Esophagus muscularis mucosa (tissue), 4 donors: ENCODE measurements around the gene MAL. TPM values are rescaled to one million over a fixed set of nuclear protein-coding genes. Genes with fewer than 3 reads are reported as not detected.

Source experiments
- DNase-seq: peaks from one replicate; pipeline ENCODE4 v3.0.0-alpha.2; 2017; ENCODE audit errors: extremely low spot score
- H3K27ac ChIP-seq, 4 donors: fragments of 200-600 bp; sonication (generic); replicated peaks in 1 of 4; 1 replicate in 3 of 4; 2 replicates in 1 of 4; pipeline ENCODE4 v1.5.1; 2016 to 2019; ENCODE audit warnings: mild to moderate bottlenecking in 1 of 4
- H3K27me3 ChIP-seq, 4 donors: fragments of 200-600 bp; sonication (generic); one replicate each; pipeline versions ENCODE4 v1.5.1 to v1.6.0; 2016 to 2019
- H3K36me3 ChIP-seq, 4 donors: fragments of 200-600 bp; sonication (generic); one replicate each; pipeline ENCODE4 v1.5.1; 2016 to 2019
- H3K4me1 ChIP-seq, 4 donors: fragments of 200-600 bp; sonication (generic); one replicate each; pipeline ENCODE4 v1.5.1; 2016 to 2019
- H3K4me3 ChIP-seq, 4 donors: fragments of 200-600 bp; sonication (generic); 1 replicate in 2 of 4; 2 replicates in 2 of 4; pipeline ENCODE4 v1.5.1; 2016 to 2019; ENCODE audit warnings: mild to moderate bottlenecking in 4 of 4, moderate library complexity in 1 of 4
- H3K9me3 ChIP-seq, 4 donors: fragments of 200-600 bp; sonication (generic); 1 replicate in 3 of 4; 2 replicates in 1 of 4; pipeline ENCODE4 v1.5.1; 2016 to 2019
- CTCF ChIP-seq, 3 experiments: fragments of 200-600 bp in 2 of 3; fragments of 450-650 bp in 1 of 3; sonication (generic) in 2 of 3; IDR thresholded peaks; one replicate each; pipeline ENCODE4 v1.5.1; 2017 to 2019; ENCODE audit warnings: antibody characterized with exemption in 3 of 3, mild to moderate bottlenecking in 2 of 3, moderate library complexity in 1 of 3
- EP300 ChIP-seq: sonication (generic); formaldehyde crosslinking; IDR thresholded peaks from one replicate; pipeline ENCODE4 v1.6.1; 2017; ENCODE audit warnings: antibody characterized with exemption
- POLR2A ChIP-seq: fragments of 450-650 bp; IDR thresholded peaks from one replicate; pipeline ENCODE4 v1.6.1; 2017; ENCODE audit warnings: antibody characterized with exemption, moderate library complexity, mild to moderate bottlenecking, low read depth
- POLR2AphosphoS5 ChIP-seq, 2 donors: sonication (generic); formaldehyde crosslinking; IDR thresholded peaks; one replicate each; pipeline ENCODE4 v1.6.1; 2017; ENCODE audit warnings: antibody characterized with exemption in 2 of 2
- WGBS: methylation state at CpG from one replicate; pipeline ENCODE4 v1.1.5; 2018; 5-methylcytosine and 5-hydroxymethylcytosine counted together
- intact Hi-C: fragments of 100-400 bp; cut with DNase I; formaldehyde crosslinking; loops from one replicate; pipeline ENCODE4 v1.15.1; 2023
- total RNA-seq, 4 donors: library from RNA; depleted of rRNA; stranded (reverse); fragments of >200 nt; gene quantifications; one replicate each; pipeline versions ENCODE4 v1.1.0 to v1.2.1, GENCODE V29; 2016

MAL gene
- total RNA-seq, 4 donors from 2014 or later, result 23.3 to 46.2 (median 36.6) TPM

GRCh38 chr2:95007031-95007609, 18.4 kb upstream of the MAL start:
- Histone ChIP-seq H3K4me3 (no peak overlapping the region), H3K36me3 (no peaks in the 10 kb centered on the region), H3K4me1 (peaks cover 0 to 6% (median 0%) of the 10 kb centered on the region in 4 donors), H3K27ac (no peak overlapping the region), H3K9me3 (no peaks in the 10 kb centered on the region), H3K27me3 (peaks cover 0 to 8% (median 0%) of the 10 kb centered on the region in 4 donors)
- intact Hi-C loops, result no loop called here
- 87% methylated on average over 12 of the region's 12 CpGs for WGBS
- TF ChIP-seq POLR2A, result no peak
- TF ChIP-seq EP300, result no peak
- TF ChIP-seq POLR2AphosphoS5 (IDR thresholded peaks at IDR 0.05), result no peak
- no peak for TF ChIP-seq CTCF (IDR thresholded peaks at IDR 0.05)
- no peak for DNase-seq

- no peak for DNase-seq
- peaks cover 0 to 6% (median 0%) of the 10 kb centered on the region in 4 donors for H3K4me1 ChIP-seq
- H3K27ac ChIP-seq, result no peak overlapping the region
- 73% methylated on average over 8 of the region's 8 CpGs for WGBS
- H3K4me3 ChIP-seq, result no peak overlapping the region
- TF ChIP-seq EP300, result no peak
- TF ChIP-seq CTCF (IDR thresholded peaks at IDR 0.05), result no peak
- TF ChIP-seq POLR2AphosphoS5 (IDR thresholded peaks at IDR 0.05), result no peak
- TF ChIP-seq POLR2A, result no peak
- H3K9me3 ChIP-seq, result no peaks in the 10 kb centered on the region
- intact Hi-C loops, result no loop called here
- peaks cover 0 to 8% (median 0%) of the 10 kb centered on the region in 4 donors for H3K27me3 ChIP-seq
- no peaks in the 10 kb centered on the region for H3K36me3 ChIP-seq
These were observed 17.7 kb upstream of the MAL start for GRCh38 chr2:95007822-95008221.

GRCh38 chr2:95008306-95008705, 17.2 kb upstream of the MAL start:
- Histone ChIP-seq H3K27ac (no peak overlapping the region), H3K27me3 (peaks cover 0 to 8% (median 0%) of the 10 kb centered on the region in 4 donors), H3K9me3 (no peaks in the 10 kb centered on the region), H3K4me3 (no peak overlapping the region), H3K36me3 (no peaks in the 10 kb centered on the region), H3K4me1 (peaks cover 0 to 6% (median 0%) of the 10 kb centered on the region in 4 donors)
- TF ChIP-seq POLR2A (no peak), EP300 (no peak), POLR2AphosphoS5 (IDR thresholded peaks at IDR 0.05) (no peak), CTCF (IDR thresholded peaks at IDR 0.05) (no peak)
- intact Hi-C loops, result no loop called here
- no peak for DNase-seq
- 74% methylated on average over 2 of the region's 2 CpGs for WGBS

- H3K27ac ChIP-seq, result no peak overlapping the region
These were observed 16.5 kb upstream of the MAL start for GRCh38 chr2:95008996-95009395.

GRCh38 chr2:95009412-95009811, 16.1 kb upstream of the MAL start:
- Histone ChIP-seq H3K36me3 (no peaks in the 10 kb centered on the region), H3K27ac (no peak overlapping the region), H3K4me1 (peaks cover 0 to 6% (median 0%) of the 10 kb centered on the region in 4 donors), H3K27me3 (peaks cover 0 to 5% (median 0%) of the 10 kb centered on the region in 4 donors), H3K4me3 (no peak overlapping the region), H3K9me3 (no peaks in the 10 kb centered on the region)
- intact Hi-C loops, result no loop called here
- 79% methylated on average over 5 of the region's 5 CpGs for WGBS
- no peak for TF ChIP-seq POLR2A
- no peak for TF ChIP-seq CTCF (IDR thresholded peaks at IDR 0.05)
- TF ChIP-seq EP300, result no peak
- no peak for TF ChIP-seq POLR2AphosphoS5 (IDR thresholded peaks at IDR 0.05)
- DNase-seq, result no peak

More at GRCh38 chr2:95008996-95009395, 16.5 kb upstream of the MAL start:
- peaks cover 0 to 6% (median 0%) of the 10 kb centered on the region in 4 donors for H3K4me1 ChIP-seq
- H3K36me3 ChIP-seq, result no peaks in the 10 kb centered on the region
- peaks cover 0 to 8% (median 0%) of the 10 kb centered on the region in 4 donors for H3K27me3 ChIP-seq
- no peak overlapping the region for H3K4me3 ChIP-seq
- DNase-seq, result no peak
- intact Hi-C loops, result no loop called here
- no peak for TF ChIP-seq POLR2A
- no peak for TF ChIP-seq EP300
- 74% methylated on average over 2 of the region's 2 CpGs for WGBS
- H3K9me3 ChIP-seq, result no peaks in the 10 kb centered on the region
